Occipital lobe (tissue), 2 donors: Measurements from ENCODE around the gene TCF25. TPM values are rescaled to one million over a fixed set of nuclear protein-coding genes. Genes with fewer than 3 reads are reported as not detected.
A peak's percentile ranks its signal among the peaks of the same experiment; 100 is the strongest.

Experiments
- DNase-seq: peaks from one replicate; lab custom pipeline; 2025; lab: John Stamatoyannopoulos, UW
- total RNA-seq: library from RNA; depleted of rRNA; stranded (reverse); fragments of >200 nt; gene quantifications from one replicate; pipeline ENCODE4 v1.2.3, GENCODE V29; 2014

TCF25 gene
- total RNA-seq, 1 donor from 2014 or later: 136 TPM

DNA sequence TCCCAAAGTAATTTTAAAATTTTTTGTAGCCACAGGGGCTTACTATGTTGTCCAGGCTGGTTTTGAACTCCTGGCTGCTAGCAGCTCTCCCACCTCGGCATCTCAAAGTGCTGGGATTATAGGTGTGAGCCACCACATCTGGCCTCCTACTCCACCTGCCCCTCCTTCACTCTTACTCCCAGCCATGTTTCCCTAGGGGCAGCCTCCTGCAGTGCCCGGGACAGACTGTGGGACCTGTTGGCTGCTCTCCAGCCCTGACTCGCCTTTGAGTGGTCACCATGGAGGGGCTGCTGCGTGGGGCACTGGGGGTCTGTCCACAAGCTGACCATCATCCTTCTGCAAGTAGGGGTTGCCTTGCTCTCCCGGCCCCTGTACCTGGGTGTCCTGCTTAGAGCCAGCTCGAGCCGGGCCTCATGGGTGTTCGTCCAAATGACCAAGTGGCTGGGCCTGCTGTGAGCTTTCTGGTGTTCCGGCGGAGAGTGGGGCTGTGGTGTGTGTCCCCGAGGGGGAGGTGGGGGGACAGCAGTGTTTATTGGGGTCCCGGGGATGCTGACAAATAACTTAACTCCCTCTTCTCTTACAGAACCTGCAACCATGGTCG lies 28.6 kb upstream of the TCF25 start:
- no peak for DNase-seq

- no peak for DNase-seq
These were observed 28.0 kb upstream of the TCF25 start for GRCh38 chr16:89845417-89845816.

- no peak for DNase-seq
These were observed 26.1 kb upstream of the TCF25 start for GRCh38 chr16:89847051-89847939.

- DNase-seq: no peak
These were observed 25.5 kb upstream of the TCF25 start for GRCh38 chr16:89847940-89848297.

DNA sequence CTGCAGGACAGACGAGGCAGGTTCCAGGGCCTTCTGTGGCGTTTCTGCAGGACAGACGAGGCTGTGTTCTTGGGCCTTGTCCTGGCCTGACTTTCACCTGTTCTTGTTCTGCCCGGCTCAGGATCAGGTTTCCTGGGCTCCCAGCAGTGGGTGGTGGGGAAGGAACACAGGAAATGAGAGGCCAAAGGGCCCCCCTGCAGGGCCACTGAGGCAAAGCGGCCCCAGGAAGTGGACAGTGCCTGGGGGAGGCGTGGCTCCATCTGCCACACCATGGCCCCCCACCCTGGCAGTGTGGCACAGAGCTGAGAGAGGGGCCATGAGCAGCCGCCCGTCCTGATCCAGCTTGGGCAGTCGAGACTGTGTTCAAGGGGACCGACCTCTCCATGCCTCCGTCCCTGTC lies 24.4 kb upstream of the TCF25 start:
- no peak for DNase-seq

- no peak for DNase-seq
These were observed 19.9 kb upstream of the TCF25 start for GRCh38 chr16:89853306-89853993.

DNA sequence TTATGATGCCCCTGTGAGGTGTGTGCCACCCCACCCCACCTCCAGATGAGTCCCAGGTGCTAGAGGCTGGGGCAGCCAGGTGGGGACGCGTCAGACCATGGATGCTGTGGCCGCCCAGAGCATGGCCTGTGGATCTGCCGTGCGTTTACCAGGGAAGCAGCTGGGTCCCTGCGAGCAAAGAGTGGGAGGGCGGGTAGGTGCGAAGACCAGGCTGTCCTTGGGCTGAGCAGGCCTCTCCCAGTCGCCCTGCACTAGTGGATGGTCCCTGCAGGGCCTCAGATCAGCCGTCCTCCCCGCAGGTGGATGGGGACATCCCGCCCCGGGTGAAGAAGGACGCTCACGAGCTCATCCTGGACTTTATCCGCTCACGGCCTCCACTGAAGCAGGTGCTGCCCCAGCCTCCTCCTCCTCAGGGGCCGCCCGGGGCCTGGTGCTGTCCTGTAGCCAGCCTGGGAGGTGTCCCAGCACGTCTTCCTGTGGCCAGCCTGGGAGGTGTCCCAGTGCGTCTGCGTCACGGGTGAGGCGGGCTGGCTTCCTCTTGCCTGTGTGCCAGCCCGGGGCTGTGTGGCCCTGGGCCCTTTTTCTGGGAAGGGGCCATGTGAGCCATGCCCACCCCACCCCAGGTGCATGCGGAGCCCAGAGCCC lies 18.0 kb upstream of the TCF25 start:
- no peak for DNase-seq

DNA sequence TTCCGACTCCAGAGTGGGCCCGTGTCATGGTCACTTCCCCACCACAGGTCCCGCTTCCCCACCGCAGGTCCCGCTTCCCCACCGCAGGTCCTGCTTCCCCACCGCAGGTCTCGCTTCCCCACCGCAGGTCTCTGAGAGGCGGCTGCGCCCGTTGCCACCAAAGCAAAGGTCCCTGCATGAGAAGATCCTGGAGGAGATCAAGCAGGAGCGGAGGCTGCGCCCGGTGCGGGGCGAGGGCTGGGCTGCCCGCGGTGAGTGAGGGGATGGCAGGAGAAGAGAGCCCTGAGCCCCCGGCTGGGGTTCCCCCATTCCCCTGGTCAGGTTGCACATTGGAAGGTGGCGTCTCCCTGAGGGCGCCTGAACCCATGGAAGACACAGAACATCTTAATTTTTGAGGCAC lies 17.4 kb upstream of the TCF25 start:
- DNase-seq: no peak

DNA sequence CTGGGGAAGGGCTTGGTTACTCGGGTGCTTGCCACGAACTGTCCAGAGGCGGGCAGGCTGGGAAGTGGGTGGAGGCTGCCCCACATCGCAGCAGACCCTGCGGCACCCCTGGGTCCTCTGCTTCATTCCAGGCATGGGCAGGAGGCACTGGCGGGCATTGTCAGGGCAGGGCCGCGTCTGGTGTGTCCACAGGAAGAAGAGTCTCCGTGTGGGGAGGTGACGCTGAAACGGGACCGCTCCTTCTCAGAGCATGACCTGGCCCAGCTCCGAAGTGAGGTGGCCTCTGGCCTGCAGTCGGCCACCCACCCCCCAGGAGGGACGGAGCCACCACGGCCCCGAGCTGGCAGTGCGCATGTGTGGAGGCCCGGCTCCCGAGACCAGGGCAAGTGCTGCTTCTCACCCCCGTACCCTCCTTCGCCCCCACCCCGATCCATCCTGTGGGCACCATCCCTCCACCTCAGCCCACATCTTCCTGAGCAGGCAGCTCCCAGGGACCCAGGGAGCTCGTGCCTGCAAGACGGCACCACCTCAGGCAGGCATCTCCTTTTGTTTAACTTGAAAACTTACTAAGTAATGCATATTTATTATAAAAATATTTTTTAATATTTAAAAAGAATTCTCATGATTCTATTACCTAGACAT lies 14.3 kb upstream of the TCF25 start:
- DNase-seq: no peak

DNA sequence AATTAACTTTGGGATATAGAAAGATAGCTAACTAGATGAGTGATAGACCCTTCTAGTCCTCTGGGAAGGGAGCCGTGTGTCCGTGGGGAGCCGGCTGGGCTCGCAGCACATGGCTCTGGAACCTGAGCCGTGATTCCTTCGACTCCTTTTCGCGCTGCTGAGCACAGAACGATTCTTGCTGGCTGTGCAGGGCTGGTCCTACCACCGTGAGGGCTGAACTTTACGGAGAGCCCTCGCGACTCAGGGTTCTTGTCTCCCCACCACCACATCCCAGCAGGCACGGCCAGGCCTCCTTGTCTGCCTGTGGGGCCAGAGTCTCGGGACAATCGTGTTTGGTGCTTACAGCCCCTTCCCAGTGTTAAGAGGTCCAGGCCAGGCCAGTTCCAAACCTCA lies 13.8 kb upstream of the TCF25 start:
- DNase-seq: no peak

DNA sequence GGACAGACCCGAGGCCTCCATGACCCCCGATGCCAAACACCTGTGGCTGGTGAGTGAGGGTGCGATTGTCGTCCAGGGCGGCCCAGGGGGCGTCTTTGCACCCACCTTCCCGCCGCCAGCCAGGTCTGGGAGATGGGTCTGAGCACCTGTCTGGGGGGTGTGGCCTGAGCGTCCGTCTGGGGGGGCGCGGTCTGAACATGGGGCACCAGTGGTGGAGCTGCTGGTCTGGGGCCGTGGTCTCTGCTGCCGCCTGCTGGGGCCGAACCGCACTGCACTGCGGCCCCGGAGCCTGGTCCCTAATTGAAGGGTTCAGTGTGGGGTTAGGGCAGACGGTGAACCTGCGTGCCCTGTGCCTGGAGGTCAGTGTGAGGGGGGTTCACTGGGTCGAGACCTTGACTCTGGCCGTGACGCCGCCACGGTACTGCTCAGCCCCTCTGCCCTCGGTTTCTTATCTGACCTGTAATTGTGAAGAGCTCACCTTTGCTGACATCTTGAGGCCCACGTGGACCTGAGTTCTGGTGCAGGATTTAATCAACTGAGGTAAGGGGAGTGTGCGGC lies 12.6 kb upstream of the TCF25 start:
- no peak for DNase-seq

- DNase-seq: no peak
These were observed 11.7 kb upstream of the TCF25 start for GRCh38 chr16:89861648-89862047.

GRCh38 chr16:89862732-89863131 lies 10.7 kb upstream of the TCF25 start:
- DNase-seq: no peak

DNA sequence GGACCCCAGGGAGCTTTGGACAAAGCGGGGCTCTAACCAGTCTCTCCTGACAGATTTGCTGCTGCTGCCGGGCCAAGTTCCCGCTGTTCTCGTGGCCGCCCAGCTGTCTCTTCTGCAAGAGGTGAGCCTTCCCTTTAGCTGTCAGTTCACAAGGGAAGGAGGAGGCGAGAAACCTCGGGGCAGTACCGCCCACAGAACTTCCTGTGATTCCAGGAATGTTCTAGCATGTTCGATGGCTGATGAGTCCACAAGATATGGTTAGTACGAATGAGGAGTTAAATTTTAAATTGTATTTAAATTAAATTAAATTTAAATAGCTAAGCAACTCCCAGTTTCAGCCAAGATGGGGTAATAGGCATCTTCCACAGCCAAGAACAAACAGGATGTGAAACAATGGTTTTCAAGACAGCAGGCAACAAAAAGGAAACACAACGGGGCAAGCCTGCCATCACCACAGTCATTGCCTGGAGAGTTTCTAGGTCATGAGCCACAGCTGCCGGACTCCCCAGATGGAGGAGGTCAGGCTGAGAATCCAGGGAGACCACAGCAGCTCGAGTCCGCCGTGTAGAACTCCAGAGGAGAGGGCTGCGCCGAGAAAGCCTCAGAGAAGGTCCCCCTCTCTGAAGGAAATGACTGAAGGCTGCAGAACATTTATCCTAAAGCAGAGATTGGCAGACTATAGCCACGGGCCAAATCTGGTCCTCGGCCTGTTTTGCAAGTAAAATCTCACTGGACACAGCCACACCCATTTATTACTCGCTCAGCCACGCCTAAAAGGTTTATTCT lies 9.5 kb upstream of the TCF25 start:
- DNase-seq: no peak

DNA sequence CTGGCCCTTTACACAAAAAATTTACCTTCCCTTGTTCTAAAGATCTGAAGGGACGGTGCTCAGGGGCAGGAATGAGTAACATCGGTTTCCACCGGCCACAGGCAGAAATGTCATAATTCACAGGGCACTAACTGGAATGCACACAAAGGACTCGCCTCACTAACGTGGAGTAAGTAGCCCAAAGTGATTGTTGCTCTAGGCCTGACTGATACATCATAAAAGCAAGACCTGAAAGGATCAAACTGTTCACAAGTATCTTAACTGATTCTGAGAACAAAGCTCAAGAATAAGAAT lies 8.9 kb upstream of the TCF25 start:
- DNase-seq: no peak

DNA sequence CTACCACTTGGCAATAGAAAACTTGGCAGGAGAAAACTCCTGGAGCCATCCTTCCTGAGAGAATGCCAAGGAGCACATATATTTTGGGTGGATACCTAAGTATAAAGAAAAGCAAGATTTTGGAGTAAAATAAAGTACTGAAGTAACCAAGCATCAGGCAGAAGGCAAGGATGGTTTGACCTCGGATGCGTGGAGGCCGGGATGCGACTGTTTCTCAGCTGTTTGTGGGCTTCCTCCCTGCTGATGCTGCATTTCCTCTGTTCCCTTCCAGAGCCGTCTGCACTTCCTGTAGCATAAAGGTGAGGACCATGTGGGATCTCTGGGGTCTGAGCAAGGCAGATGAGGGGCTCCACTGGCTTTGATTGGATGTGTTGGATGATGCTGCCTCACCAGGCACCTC lies 5.5 kb upstream of the TCF25 start:
- no peak for DNase-seq

GRCh38 chr16:89869911-89870310 lies 3.5 kb upstream of the TCF25 start:
- DNase-seq: no peak

GRCh38 chr16:89870440-89870839 lies 3.0 kb upstream of the TCF25 start:
- DNase-seq: no peak

- DNase-seq: no peak
These were observed 1.5 kb upstream of the TCF25 start for GRCh38 chr16:89871895-89872294.

- DNase-seq: peak; percentile 95
These were observed 739 bp downstream of the TCF25 start for GRCh38 chr16:89873972-89874689.
